Retina (tissue), 1 donor: ENCODE measurements around the gene VPS50.
A peak's percentile ranks its signal among the peaks of the same experiment; 100 is the strongest.
"Not testable (repeated sequence)": the region's sequence is repeated elsewhere in the genome, so short reads cannot be mapped to it uniquely, and the experiment has no call there.

Source experiments
- DNase-seq: peaks from one replicate; pipeline ENCODE4 v3.0.0-alpha.2; 2016

Gene VPS50

DNA sequence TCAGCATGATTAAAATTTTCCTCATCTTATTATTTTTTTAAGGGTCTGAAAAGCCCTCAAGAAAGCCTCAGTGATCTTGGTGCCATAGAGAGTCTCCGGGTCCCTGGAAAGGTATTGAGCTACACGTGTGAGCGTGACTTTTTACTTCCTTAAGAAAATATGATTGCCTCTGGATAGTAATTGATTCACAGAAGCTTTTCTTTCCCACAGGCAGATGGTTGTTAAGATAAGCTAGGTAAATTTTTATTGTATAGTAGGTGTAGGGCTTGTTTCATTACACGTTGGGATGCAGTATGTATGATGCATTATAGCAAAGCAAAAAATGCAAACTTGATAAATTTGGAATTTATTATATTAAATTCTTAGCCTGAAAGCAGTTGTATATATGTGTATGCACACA is 7.7 kb downstream of the VPS50 start:
- DNase-seq = no peak

DNA sequence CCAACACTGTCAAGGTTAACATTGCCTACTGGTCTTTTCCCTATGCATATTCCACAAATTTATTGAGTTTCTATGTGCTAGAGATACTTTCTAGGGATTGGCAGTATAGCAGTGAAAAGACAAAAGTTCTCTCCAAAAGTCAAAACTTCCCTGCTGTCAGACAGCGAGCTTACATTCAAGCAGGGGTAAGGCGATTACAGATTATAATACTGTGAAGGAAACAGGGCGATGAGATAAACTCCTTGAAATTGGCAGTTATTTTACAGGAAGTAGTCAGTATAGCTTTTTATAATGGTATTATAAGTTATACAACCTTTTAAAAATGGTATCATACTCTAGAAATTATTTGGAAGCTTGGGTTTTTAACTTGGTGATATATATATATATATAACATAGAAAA is 9.9 kb downstream of the VPS50 start:
- no peak for DNase-seq

DNA sequence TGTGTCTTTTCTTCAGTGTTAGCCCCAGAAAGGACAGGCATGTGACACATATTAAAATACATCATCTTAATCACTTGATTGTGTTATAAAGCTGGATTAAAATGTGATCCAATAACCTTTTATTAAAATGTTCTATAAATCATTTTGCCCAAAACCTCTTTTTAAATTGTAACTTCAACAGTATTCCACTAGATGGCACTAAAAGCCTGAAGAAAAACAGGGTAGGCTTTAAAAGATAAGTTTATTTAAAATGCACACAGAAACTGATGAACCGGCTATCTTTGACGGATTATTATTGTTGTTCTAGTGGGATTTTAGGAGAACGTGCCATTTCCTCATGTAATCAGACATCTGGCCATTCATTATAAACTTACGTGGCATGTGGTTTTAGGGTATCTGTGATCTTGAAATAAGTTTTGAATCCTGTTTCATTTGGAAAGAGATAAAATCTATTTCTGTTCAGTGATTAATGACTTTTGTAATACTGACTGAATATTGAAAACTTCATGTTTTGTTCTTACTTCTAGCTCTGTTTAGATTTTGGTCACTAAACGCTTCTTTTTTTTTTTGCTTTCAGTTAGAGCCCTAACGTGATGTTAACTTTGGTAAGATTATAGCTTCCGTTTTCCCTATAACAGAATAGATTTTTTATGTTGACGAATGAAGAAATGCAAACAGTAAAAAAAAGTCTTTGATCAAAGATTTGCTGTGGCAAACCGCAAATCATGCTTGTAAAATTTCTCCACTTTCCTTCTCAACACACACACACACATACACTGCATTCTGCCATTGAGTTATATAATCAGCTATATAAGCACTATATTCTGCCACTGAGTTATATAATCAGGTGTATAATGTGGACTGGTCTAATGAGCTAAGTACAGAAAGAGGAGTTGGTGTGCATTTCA is 13.6 kb downstream of the VPS50 start:
- peak; percentile 12 for DNase-seq

DNA sequence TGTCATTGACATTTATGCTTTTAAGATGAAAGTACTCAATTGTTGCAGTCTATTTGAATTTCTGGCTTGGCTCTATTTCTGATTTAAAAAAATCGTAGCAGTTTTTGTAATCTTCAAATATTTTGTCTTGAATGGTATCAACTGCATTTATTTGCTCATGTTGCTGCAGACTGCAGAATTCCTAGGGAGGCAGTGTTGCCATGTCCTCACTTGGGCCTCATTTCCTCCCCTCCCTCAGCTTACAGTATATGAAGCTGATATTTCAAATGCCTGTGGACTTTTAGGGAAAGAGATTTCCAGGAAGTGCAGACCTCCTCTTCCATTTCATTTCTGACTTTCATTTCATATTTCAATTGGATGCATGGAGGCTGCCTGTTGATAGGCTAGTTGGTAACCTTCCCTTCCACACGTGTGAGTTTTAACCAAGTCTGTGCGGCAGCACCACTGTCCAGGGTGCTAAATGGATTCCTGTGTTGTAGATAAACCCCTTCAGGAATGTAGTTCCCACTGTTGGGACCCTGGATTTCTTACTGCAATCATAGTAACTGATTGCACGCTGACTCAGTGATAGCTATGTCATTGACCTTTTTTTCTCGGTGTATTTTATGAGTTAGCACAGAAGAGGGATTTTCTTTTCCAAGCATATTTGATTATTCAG is 17.5 kb downstream of the VPS50 start:
- DNase-seq = no peak

DNA sequence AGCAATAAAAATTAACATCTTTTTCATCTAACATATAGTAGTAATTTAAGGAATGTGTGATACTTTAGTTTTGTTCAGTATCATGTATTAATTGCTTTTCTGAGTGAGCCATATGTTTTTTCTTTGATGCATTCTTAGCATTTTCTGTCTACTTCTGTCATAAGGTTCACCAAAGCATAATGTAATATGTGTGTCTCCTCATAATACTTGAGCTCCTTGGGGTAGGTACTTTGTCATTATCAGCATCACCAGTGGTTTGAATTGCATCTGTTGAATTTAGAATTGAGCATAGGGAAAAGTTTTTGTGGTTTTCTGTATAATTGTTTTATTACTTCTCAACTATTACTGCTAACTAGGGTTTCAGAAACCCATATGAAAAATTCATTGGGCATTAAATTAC is 26.5 kb downstream of the VPS50 start:
- DNase-seq = no peak

- DNase-seq = no peak
Measured at GRCh38 chr7:93262535-93262934, 30.4 kb downstream of the VPS50 start.

GRCh38 chr7:93265220-93265619 is 33.1 kb downstream of the VPS50 start:
- no peak for DNase-seq

DNA sequence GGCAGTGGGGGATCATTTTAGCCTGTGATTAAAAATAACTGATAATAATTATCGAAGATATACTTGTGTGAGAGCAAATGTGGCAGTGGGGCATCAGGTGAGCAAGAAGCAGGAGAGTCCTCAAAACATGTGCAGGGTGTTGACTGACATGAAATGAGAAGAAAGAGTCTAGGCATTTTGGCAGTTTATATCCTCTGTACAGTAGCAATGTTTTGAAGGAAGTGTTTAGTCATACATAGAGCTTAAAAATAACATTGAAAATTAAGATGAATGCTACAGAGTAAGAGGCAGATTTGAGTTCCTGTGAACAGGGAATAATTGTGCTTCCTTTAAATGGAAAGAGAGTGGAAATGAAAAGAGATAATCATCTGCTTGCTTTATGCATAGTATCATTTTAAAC is 47.4 kb downstream of the VPS50 start:
- no peak for DNase-seq

- DNase-seq = no peak
Measured at GRCh38 chr7:93284908-93285307, 52.7 kb downstream of the VPS50 start.

DNA sequence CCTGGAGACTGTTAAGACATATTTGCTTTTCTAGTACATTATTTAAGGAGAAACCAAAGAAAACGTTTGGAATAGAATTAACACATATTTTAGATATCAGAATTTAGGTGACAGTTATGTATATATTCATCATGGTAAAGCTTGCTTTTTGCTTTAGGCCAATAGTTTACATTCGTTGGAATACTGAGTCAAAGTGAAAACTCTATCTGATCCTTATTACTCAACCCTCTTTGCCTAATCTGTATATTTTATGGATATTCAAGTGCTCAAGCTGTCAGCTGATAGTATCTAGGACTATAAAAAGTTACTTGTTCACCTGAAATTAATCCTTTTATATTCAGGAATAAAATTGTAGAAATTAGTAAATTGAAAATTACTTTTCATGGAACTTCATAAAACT is 61.1 kb downstream of the VPS50 start:
- DNase-seq = no peak

GRCh38 chr7:93298206-93298605 is 66.0 kb downstream of the VPS50 start:
- no peak for DNase-seq

DNA sequence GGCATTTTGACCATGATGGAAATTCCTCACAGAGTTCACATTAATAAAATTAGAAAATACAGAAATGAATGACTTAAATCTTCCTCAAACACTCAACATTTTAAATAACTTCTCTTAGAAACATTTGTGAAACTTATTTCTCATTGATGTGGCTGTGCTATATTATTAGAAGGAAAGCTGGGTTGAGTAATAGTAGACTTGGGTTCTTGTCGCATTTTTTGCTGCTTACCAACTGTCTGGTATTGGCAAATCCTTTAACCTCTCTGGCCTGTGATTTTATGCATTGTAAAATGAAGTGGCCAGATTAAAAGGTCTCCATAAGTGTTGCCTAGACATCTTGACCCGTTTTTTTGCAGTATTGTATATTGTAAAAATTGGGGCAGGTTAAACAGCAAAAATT is 66.5 kb downstream of the VPS50 start:
- DNase-seq = no peak

- DNase-seq = no peak
Measured at GRCh38 chr7:93301736-93302135, 69.6 kb downstream of the VPS50 start.

- no peak for DNase-seq
Measured at GRCh38 chr7:93307131-93307660, 75.0 kb downstream of the VPS50 start.

- DNase-seq = no peak
Measured at GRCh38 chr7:93307943-93308342, 75.8 kb downstream of the VPS50 start.

DNA sequence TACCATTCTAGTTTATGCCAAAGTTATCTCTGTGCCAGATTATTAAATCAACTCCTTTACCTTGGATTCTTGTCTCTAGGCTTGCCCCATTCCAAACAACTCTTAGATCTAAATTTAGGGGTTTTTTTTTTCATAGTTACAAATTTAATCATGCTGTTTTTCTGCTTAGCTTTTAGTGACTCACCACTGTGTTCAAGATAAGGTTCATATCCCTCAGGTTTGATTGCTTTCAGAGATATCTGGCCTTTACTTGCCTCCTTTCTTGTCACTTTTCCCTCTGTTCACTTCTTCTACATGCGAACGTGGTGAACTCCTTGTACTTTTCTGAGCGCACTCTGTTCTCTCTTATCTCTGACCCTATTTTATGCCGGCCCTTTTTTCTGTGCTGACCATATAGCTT is 78.2 kb downstream of the VPS50 start:
- no peak for DNase-seq

- DNase-seq = no peak
Measured at GRCh38 chr7:93314449-93314848, 82.3 kb downstream of the VPS50 start.

DNA sequence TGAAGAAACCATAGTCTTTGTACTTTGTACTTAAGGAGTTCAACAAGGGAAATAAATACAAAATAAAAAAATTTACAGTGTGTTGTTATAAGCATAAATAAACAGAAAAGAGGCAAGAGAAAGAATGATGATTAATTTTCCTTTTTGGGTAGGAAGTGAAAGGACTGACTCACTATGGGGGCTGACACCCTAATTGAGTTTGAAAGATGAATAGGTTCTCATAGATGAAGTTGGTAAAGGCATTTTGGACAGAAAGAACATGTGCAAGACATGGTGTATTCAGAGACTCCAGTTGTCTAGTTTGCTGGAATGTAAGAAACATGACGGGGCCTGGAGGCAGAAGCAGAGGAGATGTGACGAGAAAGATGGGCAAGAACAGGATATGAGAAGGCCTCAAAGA is 83.7 kb downstream of the VPS50 start:
- DNase-seq = no peak

DNA sequence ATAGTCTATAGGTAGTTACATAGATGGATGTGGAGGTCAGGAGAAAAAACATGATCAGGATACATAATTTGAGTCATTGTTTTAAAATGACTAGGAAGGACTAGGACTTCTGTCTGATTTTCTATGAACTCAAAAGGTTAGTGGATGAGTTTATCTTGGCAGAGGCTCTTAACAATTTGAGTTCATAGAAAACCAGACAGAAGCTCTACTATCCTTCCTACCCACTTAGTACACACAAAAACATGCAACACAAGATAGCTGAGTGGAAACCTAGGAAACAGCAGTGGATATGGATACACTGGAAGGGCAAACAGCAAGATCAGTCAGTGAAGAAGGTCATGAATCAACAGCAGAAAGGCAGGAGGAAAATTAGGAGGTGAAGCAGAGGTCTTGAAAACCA is 84.6 kb downstream of the VPS50 start:
- no peak for DNase-seq

- DNase-seq = no peak
Measured at GRCh38 chr7:93320887-93321286, 88.7 kb downstream of the VPS50 start.

GRCh38 chr7:93326291-93326690 is 94.1 kb downstream of the VPS50 start:
- not testable (repeated sequence) for DNase-seq

DNA sequence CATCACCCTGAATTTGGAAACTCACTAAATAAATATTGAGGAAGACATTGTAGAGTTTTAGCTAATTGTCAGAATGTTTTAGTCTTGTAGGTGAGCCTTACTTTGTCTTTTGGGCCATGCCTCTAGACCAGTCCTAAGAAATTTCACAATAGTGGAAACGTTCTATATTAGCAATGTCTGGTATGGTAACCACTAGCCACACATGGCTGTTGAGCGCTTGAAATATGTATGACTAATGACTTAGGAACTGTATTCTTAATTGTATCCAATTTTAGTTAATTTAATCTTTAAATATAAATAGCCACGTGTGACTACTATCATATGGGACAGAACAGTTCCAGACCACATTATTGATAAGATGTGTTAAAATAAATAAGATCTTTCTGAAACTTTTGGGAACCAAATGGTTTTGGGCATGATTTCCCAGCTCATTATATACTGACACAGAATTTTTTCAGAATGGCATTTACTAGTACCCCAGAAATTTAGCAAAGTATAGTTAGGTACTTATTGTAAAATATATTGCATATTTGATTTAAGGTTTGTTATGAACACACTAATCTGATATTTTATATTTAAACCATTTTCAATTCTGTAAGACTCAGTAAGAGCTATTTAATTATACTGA is 95.0 kb downstream of the VPS50 start:
- no peak for DNase-seq

- no peak for DNase-seq
Measured at GRCh38 chr7:93331706-93332105, 99.5 kb downstream of the VPS50 start.

DNA sequence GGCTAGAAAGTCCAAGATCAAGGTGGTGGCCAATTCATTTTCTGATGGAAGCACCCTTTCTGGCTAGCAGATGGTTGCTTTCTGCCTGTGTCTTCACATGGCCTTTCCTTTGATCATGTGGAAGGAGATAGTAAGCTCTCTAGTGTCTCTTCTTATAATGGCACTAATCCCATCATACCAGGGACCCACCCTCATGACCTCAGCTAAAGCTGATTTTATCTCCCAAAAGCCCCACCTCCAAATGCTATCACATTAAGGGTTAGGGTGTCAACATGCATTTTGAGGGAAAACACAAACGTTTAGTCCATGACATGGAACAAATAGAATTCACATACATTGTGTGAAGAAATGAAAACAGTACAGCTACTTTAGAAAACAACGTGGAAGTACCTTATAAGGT is 100.0 kb downstream of the VPS50 start:
- DNase-seq = no peak
